Activated CD4-positive, CD25-positive, alpha-beta regulatory T cell treated with anti-CD3 and anti-CD28 coated beads, Interleukin-2, amount 50 U/mL, for 16 hours (primary cell): ENCODE data around the gene RIMS4.

ENCODE experiments used
- DNase-seq: peaks from one replicate; pipeline ENCODE4 v3.0.0-alpha.2; 2020; ENCODE audit warnings: low read depth, low spot score

RIMS4 gene

GRCh38 chr20:44810391-44811149 is at the start of gene RIMS4:
Gene RIMS4 (minus strand): TSS chr20:44810546. CDS start chr20:44810271, 275 bp downstream.
- no peak for DNase-seq

- no peak for DNase-seq
Measured at GRCh38 chr20:44858606-44859360, 48.4 kb upstream of the RIMS4 start.

- no peak for DNase-seq
Measured at GRCh38 chr20:44856856-44857448, 46.6 kb upstream of the RIMS4 start.

DNA sequence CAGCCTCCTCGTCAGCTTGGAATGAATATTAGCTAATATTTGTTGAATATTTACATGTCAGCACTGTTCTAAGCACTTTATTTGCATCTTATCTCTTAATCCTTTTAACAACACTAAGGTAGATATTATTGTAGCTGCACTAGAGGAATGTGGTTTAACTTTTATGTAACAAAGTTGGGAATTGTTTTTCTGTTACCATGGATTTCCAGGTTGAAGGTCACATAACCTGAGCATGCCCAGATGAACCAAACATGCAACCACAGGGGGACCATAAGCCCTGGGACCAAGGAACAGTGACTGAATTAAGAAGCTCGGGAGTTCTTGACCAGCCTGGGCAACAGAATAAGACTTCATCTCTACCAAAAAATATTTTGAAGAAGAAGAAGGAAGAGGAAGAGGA is 46.1 kb upstream of the RIMS4 start:
- DNase-seq, result no peak

DNA sequence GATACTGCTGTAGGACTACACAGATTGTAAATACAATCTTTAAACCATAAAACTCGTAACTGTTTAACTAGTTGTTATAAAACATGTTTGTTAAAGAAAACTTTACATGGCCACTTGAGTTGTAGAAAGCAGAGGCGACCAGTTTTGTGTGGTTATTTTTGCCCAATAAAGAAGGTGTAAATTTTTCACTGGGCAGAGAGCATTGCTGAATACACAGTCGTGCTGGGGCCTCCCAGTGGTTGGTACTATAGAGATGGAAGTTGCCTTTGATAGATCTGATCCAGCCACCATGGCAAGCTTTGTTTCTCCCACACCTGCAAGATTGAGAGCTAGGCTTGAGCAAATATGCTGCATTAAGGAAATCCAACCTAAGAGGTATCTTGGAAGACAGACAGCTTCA is 41.2 kb upstream of the RIMS4 start:
- no peak for DNase-seq

DNA sequence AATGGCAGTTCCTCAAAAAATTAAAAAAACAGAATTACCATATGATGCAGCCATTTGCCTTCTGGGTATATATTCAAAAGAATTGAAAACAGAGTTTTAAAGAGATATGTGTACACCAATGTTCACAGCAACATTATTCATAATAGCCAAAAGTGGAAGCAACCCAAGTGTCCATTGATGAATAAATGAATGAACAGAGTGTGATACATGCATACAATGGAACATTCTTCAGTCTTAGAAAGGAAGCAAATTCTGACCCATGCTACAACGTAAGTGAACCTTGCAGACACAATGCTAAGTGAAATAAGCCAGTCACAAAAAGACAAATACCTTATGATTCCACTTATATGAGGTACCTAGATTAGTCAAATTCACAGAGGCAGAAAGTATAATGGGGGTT is 40.5 kb upstream of the RIMS4 start:
- no peak for DNase-seq

- DNase-seq, result no peak
Measured at GRCh38 chr20:44850272-44850671, 39.9 kb upstream of the RIMS4 start.

DNA sequence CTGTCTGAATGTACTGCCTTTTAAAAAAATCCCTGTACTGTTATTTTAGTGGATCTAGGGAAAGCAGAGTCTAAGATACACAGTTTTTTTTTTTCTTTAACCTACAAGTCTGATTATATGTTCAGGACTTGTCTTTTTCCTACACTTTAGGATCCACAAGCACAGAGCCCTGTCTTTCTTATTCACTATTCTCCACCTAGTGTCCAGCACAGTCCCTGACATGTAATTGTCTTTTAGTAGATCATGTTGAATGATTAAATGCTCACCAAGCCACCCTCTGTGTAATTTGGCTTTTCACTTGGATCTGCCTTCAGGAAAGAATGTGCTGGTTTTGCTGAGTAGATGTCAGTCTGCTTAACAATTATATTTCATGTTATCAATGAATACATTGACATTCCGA is 39.4 kb upstream of the RIMS4 start:
- no peak for DNase-seq

DNA sequence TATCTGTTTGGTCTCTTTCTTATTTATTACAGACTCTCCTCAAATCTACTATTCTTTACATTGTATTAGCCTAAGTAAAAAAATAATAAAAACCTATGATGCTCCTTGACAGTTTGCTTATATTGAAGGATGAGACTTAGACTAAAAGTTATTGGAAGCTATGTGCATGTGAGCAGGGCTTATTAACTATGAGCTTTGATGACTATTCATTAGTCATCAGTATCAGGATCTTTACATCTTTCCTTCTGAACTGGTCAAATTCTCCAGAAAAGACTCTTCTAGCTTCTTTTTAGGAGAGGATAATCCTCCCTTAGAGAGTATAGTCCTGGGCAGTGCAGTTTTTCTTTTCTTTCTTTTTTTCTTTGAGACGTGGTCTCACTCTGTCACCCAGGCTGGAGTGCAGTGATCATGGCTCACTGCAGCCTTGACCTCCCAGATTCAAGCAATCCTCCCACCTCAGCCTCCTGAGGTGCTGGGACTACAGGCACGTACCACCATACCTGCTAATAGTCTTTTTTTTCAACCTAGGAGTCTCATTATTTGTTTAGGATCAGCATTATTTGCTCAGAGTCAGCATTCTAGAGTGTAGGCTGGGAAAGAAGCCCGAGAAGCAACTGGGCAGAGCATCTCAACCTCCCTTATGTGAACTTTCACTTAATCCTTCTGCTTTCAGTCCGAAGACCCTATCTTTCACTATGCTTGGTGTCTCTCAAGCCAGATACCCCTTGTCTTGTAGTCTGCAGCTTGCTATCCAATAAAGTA is 38.1 kb upstream of the RIMS4 start:
- no peak for DNase-seq

GRCh38 chr20:44843876-44844275 is 33.5 kb upstream of the RIMS4 start:
- DNase-seq, result no peak

- no peak for DNase-seq
Measured at GRCh38 chr20:44841955-44842354, 31.6 kb upstream of the RIMS4 start.

DNA sequence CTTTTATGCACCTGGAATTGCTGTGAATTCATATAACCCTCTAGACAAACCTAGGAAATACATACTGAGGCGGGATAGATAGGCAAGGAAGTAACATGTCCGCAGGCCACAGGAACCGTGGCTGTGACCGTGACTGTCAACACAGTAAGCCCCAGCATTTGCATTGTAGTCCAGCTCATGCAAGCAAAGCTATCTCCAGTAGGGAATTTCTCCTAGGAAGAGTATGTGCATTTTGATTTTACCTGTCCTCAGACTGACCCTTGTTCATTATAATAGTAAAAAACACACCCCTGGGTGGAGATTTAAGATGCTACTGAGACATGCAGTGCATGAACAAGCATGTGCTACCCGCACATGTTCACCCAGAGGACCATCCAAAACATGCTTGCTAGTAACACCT is 30.5 kb upstream of the RIMS4 start:
- no peak for DNase-seq

DNA sequence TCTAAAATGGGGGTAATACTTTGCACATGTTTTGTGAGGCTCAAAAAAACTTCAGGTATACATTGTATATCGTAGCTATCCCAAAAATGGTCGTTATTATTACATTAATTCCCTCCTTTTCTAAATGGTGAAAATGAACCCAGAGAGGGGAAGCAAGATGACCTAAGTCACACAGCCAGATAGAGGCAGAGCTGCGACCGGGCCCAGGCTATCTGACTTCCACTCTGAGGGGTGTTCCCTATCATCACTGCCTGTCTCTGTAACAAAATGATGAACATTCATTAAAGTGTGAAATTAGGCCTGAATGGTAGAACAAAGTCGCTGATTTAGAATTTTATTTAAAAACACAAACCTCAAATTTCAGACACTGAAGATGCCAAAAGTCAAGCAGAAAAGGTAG is 29.1 kb upstream of the RIMS4 start:
- no peak for DNase-seq

- DNase-seq, result no peak
Measured at GRCh38 chr20:44838521-44838920, 28.2 kb upstream of the RIMS4 start.

- no peak for DNase-seq
Measured at GRCh38 chr20:44837946-44838345, 27.6 kb upstream of the RIMS4 start.

- no peak for DNase-seq
Measured at GRCh38 chr20:44836601-44837120, 26.3 kb upstream of the RIMS4 start.

DNA sequence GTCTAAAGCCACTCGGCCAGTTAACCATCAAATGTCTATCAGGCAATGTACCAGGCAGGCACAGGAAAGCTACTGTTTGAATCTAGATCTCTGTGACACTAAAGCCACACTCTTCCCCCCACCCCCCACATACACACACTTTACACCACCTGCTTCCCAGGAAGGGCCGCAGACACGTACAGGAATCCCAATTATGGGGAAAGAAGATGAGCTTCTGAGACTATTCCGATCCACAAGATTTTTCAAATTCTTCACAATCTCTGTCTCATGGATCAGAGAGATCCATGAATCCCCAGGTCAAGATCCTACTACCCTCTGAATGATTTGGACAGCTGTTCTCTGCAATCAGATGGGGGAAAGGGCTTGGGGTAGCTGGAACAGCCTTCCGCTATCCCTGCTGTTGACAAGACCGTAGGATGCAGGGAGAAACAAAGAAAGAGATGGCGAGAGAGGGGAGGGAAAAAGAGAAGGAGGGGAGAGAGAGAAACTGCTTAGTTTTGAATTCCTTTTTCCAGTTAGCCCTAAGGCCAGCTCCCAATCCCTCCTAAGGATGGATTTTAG is 25.4 kb upstream of the RIMS4 start:
- no peak for DNase-seq

DNA sequence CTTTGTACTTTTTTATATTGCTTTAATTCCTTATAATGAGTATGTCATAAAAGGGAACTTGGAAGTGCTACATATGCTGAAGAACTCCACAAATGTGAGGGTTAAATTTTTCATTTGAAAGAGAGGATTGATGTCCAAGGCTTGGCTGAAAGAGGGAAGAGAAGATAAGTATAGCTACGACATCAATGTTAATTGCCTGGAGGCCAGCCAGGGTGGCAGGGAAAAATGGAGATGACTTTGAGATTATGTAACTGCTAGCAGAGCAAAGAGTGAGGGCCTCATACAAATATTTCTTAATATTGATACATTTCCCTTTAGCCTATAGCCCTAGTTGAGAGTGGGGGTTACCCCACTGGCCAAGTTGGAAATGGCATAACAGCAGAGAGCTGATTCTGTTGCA is 24.8 kb upstream of the RIMS4 start:
- DNase-seq, result no peak

DNA sequence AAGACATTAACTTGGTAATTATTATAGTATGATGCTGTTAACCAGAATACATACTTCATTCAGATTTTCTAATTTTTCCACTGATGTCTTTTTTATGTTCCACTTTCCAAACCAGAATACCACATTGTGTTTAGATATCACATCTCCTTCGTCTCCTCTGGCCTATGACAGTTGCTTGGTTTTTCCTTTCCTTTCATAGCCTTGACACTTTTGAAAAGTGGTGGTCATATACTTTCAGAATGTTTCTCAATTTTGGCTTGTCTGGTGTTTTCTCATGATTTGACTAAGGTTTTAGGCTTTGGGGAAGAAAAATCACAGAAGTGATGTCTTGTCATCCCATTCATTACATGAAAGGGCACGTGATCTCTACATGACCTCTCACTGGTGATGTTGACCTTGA is 24.3 kb upstream of the RIMS4 start:
- DNase-seq, result no peak

GRCh38 chr20:44833437-44833836 is 23.1 kb upstream of the RIMS4 start:
- no peak for DNase-seq

DNA sequence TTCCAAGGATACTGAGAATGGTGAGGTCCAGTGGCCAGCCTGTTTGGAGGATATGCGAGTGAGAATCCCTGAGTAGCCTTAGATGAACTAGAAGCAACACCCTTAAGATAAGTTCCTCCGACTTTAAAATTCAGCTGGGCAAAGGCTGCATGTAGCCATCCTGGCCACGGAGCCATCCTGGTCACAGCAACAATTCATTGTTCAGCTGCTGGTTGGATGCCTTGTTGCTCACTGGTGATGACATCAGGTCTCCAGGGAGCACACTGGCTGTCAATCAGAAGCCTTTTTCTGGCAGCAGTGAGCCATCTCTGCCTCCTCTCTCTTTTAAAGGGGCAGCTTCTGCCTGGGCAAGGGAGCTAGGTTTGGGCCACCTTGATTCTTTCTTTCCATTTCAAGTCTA is 22.4 kb upstream of the RIMS4 start:
- no peak for DNase-seq

GRCh38 chr20:44830995-44831394 is 20.6 kb upstream of the RIMS4 start:
- DNase-seq, result no peak
